ENCODE measurements around the gene LIPC. TPM values are rescaled to one million over a fixed set of nuclear protein-coding genes. Genes with fewer than 3 reads are reported as not detected.

The LIPC gene
- total and polyA plus RNA-seq, 10 donors = 0.47 to 2.5 (median 1.0) TPM

DNA sequence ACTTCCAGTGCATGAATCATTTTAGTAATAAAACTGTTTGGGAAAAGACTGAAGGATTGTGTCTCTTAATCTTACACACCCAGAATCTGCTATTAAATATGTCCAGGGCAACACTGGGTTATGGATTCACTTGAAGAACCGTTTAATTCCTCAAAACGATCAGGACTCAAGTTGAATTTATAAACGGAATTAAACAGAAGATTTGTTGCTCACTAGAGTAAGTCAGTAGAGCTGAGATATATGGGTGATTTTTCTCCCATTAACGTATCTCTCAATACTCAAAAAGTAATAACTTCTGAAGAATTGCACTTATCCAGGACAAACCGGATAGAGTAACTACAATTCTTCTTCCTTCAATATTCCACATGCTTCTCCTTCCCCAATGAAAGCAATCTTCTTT is 41.1 kb upstream of the LIPC start:
- DNase-seq = no peak

DNA sequence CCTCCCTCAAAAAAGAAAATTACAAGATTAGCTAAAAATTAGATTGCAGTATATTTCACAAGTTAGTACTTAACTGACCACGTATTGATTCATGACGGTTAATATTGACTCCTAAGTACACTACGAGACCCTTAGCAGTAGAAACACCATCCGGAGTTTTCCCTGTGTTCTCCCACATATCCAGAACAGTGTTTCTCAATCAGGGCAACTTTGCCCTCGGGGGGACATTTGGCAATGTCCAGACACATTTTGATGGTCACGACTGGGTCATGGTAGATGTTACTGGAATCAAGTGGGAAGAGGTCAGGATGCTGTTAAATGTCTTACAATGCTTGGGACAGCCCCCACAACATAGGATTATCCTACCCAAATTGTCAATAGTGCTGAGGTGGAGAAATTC is 40.7 kb upstream of the LIPC start:
- no peak overlapping the region for H3K4me3 ChIP-seq
- no peak for DNase-seq
- 81 to 94% (median 89%) methylated on average over 6 of the region's 6 CpGs for WGBS, 5 donors
- peaks cover 0 to 2% (median 0%) of the 10 kb centered on the region in 6 donors for H3K4me1 ChIP-seq
- intact Hi-C loops (cut with DNase I; ENCODE audit: low total_unique reads) = no loop called here
- no peak for TF ChIP-seq POLR2A (IDR thresholded peaks at IDR 0.05)
- no peak for TF ChIP-seq POLR2AphosphoS5 (IDR thresholded peaks at IDR 0.05)
- no peak for TF ChIP-seq CTCF (IDR thresholded peaks at IDR 0.05 in 8 of 11, conservative IDR thresholded peaks at IDR 0.05 in 3 of 11)
- H3K36me3 ChIP-seq = no peaks in the 10 kb centered on the region
- no peak overlapping the region for H3K27ac ChIP-seq
- no peaks in the 10 kb centered on the region for H3K27me3 ChIP-seq (replicated peaks in 1 of 7)
- no peaks in the 10 kb centered on the region for H3K9me3 ChIP-seq

More for the DNA sequence above, 41.1 kb upstream of the LIPC start:
- no peaks in the 10 kb centered on the region for H3K9me3 ChIP-seq
- no peak overlapping the region for H3K4me3 ChIP-seq
- H3K27ac ChIP-seq = no peak overlapping the region
- no peaks in the 10 kb centered on the region for H3K27me3 ChIP-seq (replicated peaks in 1 of 7)
- TF ChIP-seq POLR2A (IDR thresholded peaks at IDR 0.05) = no peak
- TF ChIP-seq CTCF (IDR thresholded peaks at IDR 0.05 in 8 of 11, conservative IDR thresholded peaks at IDR 0.05 in 3 of 11) = no peak
- TF ChIP-seq POLR2AphosphoS5 (IDR thresholded peaks at IDR 0.05) = no peak
- intact Hi-C loops (cut with DNase I; ENCODE audit: low total_unique reads) = no loop called here
- peaks cover 0 to 2% (median 0%) of the 10 kb centered on the region in 6 donors for H3K4me1 ChIP-seq
- H3K36me3 ChIP-seq = no peaks in the 10 kb centered on the region
- 86 to 92% (median 91%) methylated on average over 5 of the region's 5 CpGs for WGBS, 5 donors

DNA sequence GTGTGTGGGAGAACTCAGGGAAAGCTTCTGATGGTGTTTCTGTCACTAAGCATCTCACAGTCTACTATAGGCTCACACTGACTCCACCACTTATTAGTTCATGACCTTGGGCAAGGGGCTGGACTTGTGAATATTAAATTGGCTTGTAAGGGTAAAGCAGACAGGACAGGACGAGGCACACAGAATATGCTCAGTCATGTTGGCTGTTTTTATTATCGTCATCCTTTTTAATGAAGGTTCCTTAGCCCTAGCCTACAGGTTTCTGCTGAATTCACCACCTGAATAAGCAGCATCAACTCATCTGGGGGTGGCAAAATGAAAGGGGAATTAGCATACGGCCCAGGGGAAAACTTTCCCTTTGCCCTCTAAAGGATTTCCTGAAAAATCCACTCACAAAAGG is 39.6 kb upstream of the LIPC start:
- Histone ChIP-seq H3K4me1 (peaks cover 0 to 2% (median 0%) of the 10 kb centered on the region in 6 donors), H3K27me3 (replicated peaks in 1 of 7) (no peaks in the 10 kb centered on the region), H3K27ac (no peak overlapping the region), H3K4me3 (no peak overlapping the region), H3K36me3 (no peaks in the 10 kb centered on the region), H3K9me3 (no peaks in the 10 kb centered on the region)
- intact Hi-C loops (cut with DNase I; ENCODE audit: low total_unique reads) = no loop called here
- TF ChIP-seq POLR2AphosphoS5 (IDR thresholded peaks at IDR 0.05) = no peak
- TF ChIP-seq POLR2A (IDR thresholded peaks at IDR 0.05) = no peak
- TF ChIP-seq CTCF (IDR thresholded peaks at IDR 0.05 in 8 of 11, conservative IDR thresholded peaks at IDR 0.05 in 3 of 11) = no peak
- DNase-seq = no peak
- 68 to 84% (median 78%) methylated on average over 3 of the region's 3 CpGs for WGBS, 5 donors

DNA sequence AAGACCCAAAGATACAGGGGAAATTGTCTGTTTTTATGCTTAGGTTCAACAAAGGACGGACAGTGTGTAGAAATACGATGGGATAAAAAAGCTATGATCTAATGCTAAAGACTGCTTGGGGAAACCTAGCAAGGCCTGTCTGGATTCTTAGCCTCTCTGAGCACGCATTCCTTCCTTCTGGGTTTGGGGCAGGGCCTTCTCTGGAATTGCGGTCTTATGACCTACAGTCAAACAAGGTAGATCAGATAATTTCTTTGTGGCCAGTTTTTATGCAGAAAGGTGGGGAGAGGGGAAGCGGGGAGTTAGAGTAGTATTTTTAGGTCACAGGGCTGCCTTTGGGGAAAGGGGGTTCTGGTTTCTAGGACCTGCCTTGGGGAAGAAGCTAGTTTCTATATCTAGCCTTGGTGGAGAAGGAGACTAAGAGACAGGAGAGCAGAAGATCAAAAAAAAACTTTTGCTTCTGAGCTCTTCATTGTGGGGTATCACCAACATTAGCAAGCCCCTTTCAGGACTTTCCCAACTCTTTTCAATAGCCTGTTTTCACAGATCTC is 39.1 kb upstream of the LIPC start:
- no peak overlapping the region for H3K27ac ChIP-seq
- 89 to 95% (median 91%) methylated on average over 5 of the region's 5 CpGs for WGBS, 5 donors
- H3K27me3 ChIP-seq (replicated peaks in 1 of 7) = no peaks in the 10 kb centered on the region
- H3K4me3 ChIP-seq = no peak overlapping the region
- intact Hi-C loops (cut with DNase I; ENCODE audit: low total_unique reads) = no loop called here
- no peaks in the 10 kb centered on the region for H3K36me3 ChIP-seq
- no peak for TF ChIP-seq POLR2AphosphoS5 (IDR thresholded peaks at IDR 0.05)
- H3K9me3 ChIP-seq = no peaks in the 10 kb centered on the region
- DNase-seq = no peak
- peaks cover 0 to 2% (median 0%) of the 10 kb centered on the region in 6 donors for H3K4me1 ChIP-seq

Data from spleen (tissue), 11 donors.